ENCODE results near the gene DDX42. TPM values are rescaled to one million over a fixed set of nuclear protein-coding genes. Genes with fewer than 3 reads are reported as not detected.
A peak's percentile ranks its signal among the peaks of the same experiment; 100 is the strongest.

The DDX42 gene
- total and polyA plus RNA-seq, 9 of the 15 experiments (the other 6 are each of a cell fraction or from before 2014, with no cell fraction given), result 16.5 to 149 (median 87.6) TPM

DNA sequence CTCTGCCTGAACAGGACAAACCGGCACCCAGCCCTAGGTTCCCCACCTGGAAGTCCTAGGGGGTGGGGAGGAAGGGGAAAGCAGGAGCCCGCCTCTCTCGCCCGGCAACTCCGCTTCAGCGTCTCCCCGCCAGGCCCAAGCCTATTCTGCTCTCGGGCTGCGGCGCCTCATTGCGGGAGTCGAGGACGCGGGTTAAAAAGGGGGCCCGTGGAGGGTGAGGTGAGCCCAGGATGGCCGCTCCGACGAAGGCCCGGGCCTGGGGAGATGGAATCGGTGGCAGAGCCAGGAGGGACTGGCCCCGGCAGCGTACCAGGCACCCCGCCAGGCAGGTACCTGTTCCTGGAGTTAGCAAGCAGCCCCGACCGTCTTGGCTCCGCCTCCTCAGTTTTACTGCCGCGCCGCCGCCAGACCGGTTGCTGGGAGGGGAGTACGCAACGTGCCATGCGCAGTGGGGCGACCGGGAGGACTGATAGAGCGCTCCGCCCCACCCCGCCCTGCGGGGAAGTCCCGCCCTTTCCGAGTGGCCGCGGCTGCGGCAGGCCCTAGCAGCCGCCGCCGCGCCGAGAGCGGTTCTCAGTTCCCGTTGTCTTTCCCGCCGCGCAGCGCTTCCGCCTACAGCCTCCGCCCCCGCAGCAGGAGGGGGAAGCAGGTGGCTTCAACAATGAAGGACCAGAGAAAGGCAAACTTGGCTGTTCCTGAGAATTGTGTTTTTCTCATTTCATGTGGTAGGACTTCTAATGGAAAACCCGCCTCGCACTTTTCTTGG is 32.4 kb upstream of the DDX42 start, which contains the start of gene STRADA (continued):
- TF ChIP-seq MITF (IDR thresholded peaks at IDR 0.05) (0 out of 2 replicates have a peak, but pooled peaks have one; percentile 36), RCOR1 (IDR thresholded peaks at IDR 0.05; ENCODE audit: borderline replicate concordance in 1 of 2, low read depth in 2 of 2, low read length in 2 of 2) (peak; percentile 8 to 36; a peak in 2 of 4 replicates), DEAF1 (CRISPR knock-in tag; IDR thresholded peaks at IDR 0.05) (no peak), CEBPB (tag; IDR thresholded peaks at IDR 0.05) (no peak), ZNF609 (CRISPR knock-in tag; IDR thresholded peaks at IDR 0.05; ENCODE audit: borderline replicate concordance) (no peak; the same call in 1 of the 2 replicates), TEAD1 (CRISPR knock-in tag; IDR thresholded peaks at IDR 0.05) (peak in 1 of 2 experiments; percentile 72; a peak in 2 of 4 replicates), NR1H2 (CRISPR knock-in tag; IDR thresholded peaks at IDR 0.05) (peak; percentile 54; the same call in 1 of the 2 replicates), REST (IDR thresholded peaks at IDR 0.05; ENCODE audit: borderline replicate concordance) (0 out of 2 replicates have a peak, but pooled peaks have one; percentile 14), REST (CRISPR knock-in tag; IDR thresholded peaks at IDR 0.05; ENCODE audit: low read depth) (no peak), ZNF444 (CRISPR knock-in tag; IDR thresholded peaks at IDR 0.05) (no peak)
